ENCODE data around the gene VAV2. TPM values are rescaled to one million over a fixed set of nuclear protein-coding genes. Genes with fewer than 3 reads are reported as not detected.

Gene VAV2
- total and polyA plus RNA-seq, 2 experiments from 2014 or later: 8.1 to 28.9 TPM

GRCh38 chr9:133951265-133951664 is 40.9 kb downstream of the VAV2 start (continued):
- no peak for TF ChIP-seq ZNF462 (CRISPR knock-in tag; IDR thresholded peaks at IDR 0.05)
- TF ChIP-seq EZH2 (IDR thresholded peaks at IDR 0.05; ENCODE audit: low read depth, unreplicated experiment): no peak
- no peak for TF ChIP-seq STAT1 (IDR thresholded peaks at IDR 0.05; ENCODE audit: unreplicated experiment)
- TF ChIP-seq, protein P1, sequence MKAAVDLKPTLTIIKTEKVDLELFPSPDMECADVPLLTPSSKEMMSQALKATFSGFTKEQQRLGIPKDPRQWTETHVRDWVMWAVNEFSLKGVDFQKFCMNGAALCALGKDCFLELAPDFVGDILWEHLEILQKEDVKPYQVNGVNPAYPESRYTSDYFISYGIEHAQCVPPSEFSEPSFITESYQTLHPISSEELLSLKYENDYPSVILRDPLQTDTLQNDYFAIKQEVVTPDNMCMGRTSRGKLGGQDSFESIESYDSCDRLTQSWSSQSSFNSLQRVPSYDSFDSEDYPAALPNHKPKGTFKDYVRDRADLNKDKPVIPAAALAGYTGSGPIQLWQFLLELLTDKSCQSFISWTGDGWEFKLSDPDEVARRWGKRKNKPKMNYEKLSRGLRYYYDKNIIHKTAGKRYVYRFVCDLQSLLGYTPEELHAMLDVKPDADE (IDR thresholded peaks at IDR 0.05): no peak
- no peak for TF ChIP-seq EZH2phosphoT487 (IDR thresholded peaks at IDR 0.05; ENCODE audit: unreplicated experiment)
- no peak for TF ChIP-seq NANOG (IDR thresholded peaks at IDR 0.05; ENCODE audit: borderline replicate concordance)
- no peak for TF ChIP-seq REST (IDR thresholded peaks at IDR 0.05; ENCODE audit: unreplicated experiment)
- TF ChIP-seq POLR2AphosphoS5 (IDR thresholded peaks at IDR 0.05; ENCODE audit: low read depth): no peak

All from GM23338 (cell line).